Measurements from ENCODE around the gene CHRNA9. TPM values are rescaled to one million over a fixed set of nuclear protein-coding genes. Genes with fewer than 3 reads are reported as not detected.
"Not testable (repeated sequence)": the region's sequence is repeated elsewhere in the genome, so short reads cannot be mapped to it uniquely, and the experiment has no call there.

The CHRNA9 gene
- total RNA-seq, 2 experiments from 2014 or later, result not detected

GRCh38 chr4:40389986-40390385, 54.9 kb downstream of the CHRNA9 start:
- Histone ChIP-seq H3K27ac (ENCODE audit: low read depth, low read length, poor library complexity, severe bottlenecking) (no peak overlapping the region), H3K79me2 (ENCODE audit: insufficient read depth, low read depth, low read length) (no peaks in the 10 kb centered on the region), H3K9me2 (ENCODE audit: insufficient read depth, low read length) (no peaks in the 10 kb centered on the region), H3K4me3 (ENCODE audit: low read depth, low read length, poor library complexity, severe bottlenecking) (no peak overlapping the region), H3K4me2 (ENCODE audit: low read length) (no peak overlapping the region), H3K36me3 (ENCODE audit: insufficient read depth, low read length) (no peaks in the 10 kb centered on the region), H2AFZ (ENCODE audit: low read length) (no peak overlapping the region), H3K9me3 (ENCODE audit: low read length) (no peaks in the 10 kb centered on the region), H4K20me1 (ENCODE audit: insufficient read depth, low read length) (no peaks in the 10 kb centered on the region), H3K4me1 (ENCODE audit: insufficient read depth, low read length, poor library complexity, severe bottlenecking) (no peaks in the 10 kb centered on the region)
- POLR2A ChIA-PET, result no interaction called here
- CTCF ChIA-PET (ENCODE audit: unreplicated experiment), result no interaction called here
- DNase-seq (ENCODE audit: low spot score), result no peak
- TF ChIP-seq, protein P1, sequence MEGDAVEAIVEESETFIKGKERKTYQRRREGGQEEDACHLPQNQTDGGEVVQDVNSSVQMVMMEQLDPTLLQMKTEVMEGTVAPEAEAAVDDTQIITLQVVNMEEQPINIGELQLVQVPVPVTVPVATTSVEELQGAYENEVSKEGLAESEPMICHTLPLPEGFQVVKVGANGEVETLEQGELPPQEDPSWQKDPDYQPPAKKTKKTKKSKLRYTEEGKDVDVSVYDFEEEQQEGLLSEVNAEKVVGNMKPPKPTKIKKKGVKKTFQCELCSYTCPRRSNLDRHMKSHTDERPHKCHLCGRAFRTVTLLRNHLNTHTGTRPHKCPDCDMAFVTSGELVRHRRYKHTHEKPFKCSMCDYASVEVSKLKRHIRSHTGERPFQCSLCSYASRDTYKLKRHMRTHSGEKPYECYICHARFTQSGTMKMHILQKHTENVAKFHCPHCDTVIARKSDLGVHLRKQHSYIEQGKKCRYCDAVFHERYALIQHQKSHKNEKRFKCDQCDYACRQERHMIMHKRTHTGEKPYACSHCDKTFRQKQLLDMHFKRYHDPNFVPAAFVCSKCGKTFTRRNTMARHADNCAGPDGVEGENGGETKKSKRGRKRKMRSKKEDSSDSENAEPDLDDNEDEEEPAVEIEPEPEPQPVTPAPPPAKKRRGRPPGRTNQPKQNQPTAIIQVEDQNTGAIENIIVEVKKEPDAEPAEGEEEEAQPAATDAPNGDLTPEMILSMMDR (conservative IDR thresholded peaks at IDR 0.05; ENCODE audit: low read length), result no peak
- TF ChIP-seq EZH2phosphoT487 (IDR thresholded peaks at IDR 0.05; ENCODE audit: borderline replicate concordance, low read depth, low read length), result no peak
- no TSS peak for BruUV-seq (replicated peaks)
- intact Hi-C loops (cut with micrococcal nuclease; ENCODE audit: unreplicated experiment), result no loop called here

- H2AFZ ChIP-seq (ENCODE audit: low read length); H3K9me3 ChIP-seq (ENCODE audit: low read length); CTCF ChIA-PET (ENCODE audit: unreplicated experiment); H3K79me2 ChIP-seq (ENCODE audit: insufficient read depth, low read depth, low read length); H4K20me1 ChIP-seq (ENCODE audit: insufficient read depth, low read length); H3K4me2 ChIP-seq (ENCODE audit: low read length); H3K4me3 ChIP-seq (ENCODE audit: low read depth, low read length, poor library complexity, severe bottlenecking); H3K27ac ChIP-seq (ENCODE audit: low read depth, low read length, poor library complexity, severe bottlenecking); H3K4me1 ChIP-seq (ENCODE audit: insufficient read depth, low read length, poor library complexity, severe bottlenecking); DNase-seq (ENCODE audit: low spot score); BruUV-seq (replicated peaks); H3K36me3 ChIP-seq (ENCODE audit: insufficient read depth, low read length); intact Hi-C loops (cut with micrococcal nuclease; ENCODE audit: unreplicated experiment); H3K9me2 ChIP-seq (ENCODE audit: insufficient read depth, low read length): not testable (repeated sequence)
- POLR2A ChIA-PET, result interaction anchor here (0.5 to 1.3 kb wide), 4 partner anchors 14 to 1160 kb away, joined by 3 read pairs; no protein-coding TSS in a partner anchor
Observed at GRCh38 chr4:40392241-40392640, 57.1 kb downstream of the CHRNA9 start.

DNA sequence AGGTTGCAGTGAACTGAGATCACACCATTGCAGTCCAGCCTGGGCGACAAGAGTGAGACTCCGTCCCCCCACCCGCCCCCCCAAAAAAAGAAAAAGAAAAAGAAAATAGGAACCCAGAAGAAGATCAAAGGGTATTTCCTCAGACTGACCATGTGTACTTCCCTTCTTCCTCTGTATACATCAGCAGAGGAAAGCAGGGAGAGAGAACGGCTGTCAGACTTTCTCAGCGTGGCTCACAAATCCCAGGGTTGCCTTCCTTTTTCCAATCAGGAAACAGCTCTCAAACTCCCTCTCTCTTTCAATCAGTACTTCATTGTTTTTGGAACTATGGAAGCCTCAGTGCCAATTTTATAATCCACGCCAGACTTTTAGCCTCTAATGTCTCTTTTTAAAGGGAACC, 59.1 kb downstream of the CHRNA9 start:
- Histone ChIP-seq H3K9me3 (ENCODE audit: low read length) (no peaks in the 10 kb centered on the region), H3K36me3 (ENCODE audit: insufficient read depth, low read length) (no peaks in the 10 kb centered on the region), H3K9me2 (ENCODE audit: insufficient read depth, low read length) (no peaks in the 10 kb centered on the region), H3K4me3 (ENCODE audit: low read depth, low read length, poor library complexity, severe bottlenecking) (no peak overlapping the region), H4K20me1 (ENCODE audit: insufficient read depth, low read length) (no peaks in the 10 kb centered on the region), H3K4me2 (ENCODE audit: low read length) (no peak overlapping the region), H2AFZ (ENCODE audit: low read length) (no peak overlapping the region), H3K79me2 (ENCODE audit: insufficient read depth, low read depth, low read length) (no peaks in the 10 kb centered on the region), H3K4me1 (ENCODE audit: insufficient read depth, low read length, poor library complexity, severe bottlenecking) (peaks cover 7% of the 10 kb centered on the region), H3K27ac (ENCODE audit: low read depth, low read length, poor library complexity, severe bottlenecking) (no peak overlapping the region)
- ChIA-PET POLR2A (no interaction called here), CTCF (ENCODE audit: unreplicated experiment) (no interaction called here)
- intact Hi-C loops (cut with micrococcal nuclease; ENCODE audit: unreplicated experiment), result no loop called here
- TF ChIP-seq, protein P1 (conservative IDR thresholded peaks at IDR 0.05; ENCODE audit: low read length), result no peak
- no peak for TF ChIP-seq EZH2phosphoT487 (IDR thresholded peaks at IDR 0.05; ENCODE audit: borderline replicate concordance, low read depth, low read length)
- BruUV-seq (replicated peaks), result no TSS peak
- no peak for DNase-seq (ENCODE audit: low spot score)
